ENCODE results near the gene RSL1D1.
"Not testable (repeated sequence)": the region's sequence is repeated elsewhere in the genome, so short reads cannot be mapped to it uniquely, and the experiment has no call there.

The RSL1D1 gene

DNA sequence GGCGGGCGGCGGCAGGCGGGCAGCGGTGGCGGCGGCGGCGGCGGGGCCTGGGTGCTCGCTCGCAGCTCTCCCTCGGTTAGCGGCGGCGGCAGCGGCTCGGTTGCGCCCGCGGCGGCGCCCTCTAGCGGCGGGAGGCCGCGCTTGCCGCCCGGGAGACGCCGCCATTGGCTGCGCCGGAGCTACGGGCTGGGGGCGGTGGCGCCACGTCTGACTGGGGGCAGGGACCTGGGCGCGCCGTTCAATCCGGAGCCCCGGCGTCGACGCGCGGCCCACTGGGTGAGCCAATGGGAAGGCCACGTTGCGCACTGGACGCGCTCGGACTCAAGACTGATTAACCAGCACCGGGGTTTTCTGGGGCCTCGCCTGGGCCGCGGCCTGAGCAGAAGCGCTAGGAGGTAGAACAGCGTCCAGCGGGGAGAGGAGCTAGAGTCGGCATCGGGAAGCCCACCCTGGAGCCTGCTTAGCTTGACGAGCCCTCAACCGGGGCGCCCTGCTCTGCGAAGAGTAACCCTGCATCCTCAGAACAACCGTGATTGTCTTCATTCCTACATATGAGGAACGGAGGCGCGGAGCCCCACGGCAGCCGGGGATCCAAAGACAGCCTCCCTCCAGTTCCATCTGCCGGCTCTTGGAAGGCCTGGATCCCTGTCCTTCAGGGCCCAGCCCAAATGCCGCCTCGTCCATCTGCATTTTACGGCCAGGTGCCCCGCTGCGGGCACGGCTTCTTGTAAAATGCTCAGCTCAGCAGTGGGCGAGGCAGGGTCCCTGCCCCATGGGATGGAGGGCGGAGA lies 54.0 kb downstream of the RSL1D1 start, which contains the start of gene ZC3H7A:
Gene ZC3H7A, minus strand, starts transcription at position 93 of the 791 bp plus-strand sequence. CDS start 14,904 bp downstream, outside the sequence.
- peak; percentile 98 for DNase-seq

DNA sequence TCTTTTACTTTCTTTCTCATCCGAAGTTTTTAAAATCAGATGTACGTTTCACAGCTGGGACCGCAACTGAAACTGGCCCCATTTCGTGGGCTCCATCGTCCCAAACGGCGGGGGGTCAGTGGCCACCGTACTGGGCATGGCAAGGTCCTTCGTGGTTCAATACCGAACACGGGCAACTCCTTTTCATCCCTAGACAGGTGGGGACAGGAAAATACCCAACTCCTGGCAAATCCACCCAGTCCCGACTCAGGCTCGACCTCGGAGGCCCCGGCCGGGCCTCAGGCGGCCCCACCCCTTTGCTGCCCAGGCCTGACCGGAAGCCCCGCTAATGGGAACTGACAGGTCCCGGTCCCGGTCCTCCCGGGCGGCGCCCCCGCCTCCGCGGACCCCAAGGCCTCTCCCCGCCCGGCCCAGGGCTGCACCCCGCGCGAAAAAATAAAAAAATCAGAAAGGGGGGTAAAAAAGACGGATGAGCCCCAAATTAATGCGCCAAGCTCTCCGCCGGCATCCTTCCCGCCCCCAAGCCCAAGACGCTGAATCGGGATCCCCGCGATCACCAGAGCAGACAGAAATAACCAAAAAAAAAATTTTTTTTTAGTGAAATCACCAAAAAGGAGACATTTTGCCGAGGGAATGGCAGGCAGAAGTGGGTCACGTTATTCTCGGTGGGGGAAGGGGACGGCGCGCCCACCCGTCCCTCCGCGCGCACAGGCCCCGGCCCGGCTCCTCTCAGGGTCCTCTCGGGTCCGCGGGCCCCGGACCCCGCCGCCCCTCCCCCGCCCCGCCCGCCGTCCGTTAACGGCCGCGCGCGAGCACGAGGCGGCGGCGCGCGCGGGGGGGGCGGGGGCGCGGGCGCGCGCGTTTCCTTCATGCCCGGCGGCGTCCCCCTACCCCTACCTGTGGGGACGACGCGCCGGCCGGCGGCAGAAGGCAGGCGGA lies 54.8 kb downstream of the RSL1D1 start:
- peak; percentile 41 for DNase-seq

GRCh38 chr16:11795887-11796226 lies 55.5 kb downstream of the RSL1D1 start:
- no peak for DNase-seq

DNA sequence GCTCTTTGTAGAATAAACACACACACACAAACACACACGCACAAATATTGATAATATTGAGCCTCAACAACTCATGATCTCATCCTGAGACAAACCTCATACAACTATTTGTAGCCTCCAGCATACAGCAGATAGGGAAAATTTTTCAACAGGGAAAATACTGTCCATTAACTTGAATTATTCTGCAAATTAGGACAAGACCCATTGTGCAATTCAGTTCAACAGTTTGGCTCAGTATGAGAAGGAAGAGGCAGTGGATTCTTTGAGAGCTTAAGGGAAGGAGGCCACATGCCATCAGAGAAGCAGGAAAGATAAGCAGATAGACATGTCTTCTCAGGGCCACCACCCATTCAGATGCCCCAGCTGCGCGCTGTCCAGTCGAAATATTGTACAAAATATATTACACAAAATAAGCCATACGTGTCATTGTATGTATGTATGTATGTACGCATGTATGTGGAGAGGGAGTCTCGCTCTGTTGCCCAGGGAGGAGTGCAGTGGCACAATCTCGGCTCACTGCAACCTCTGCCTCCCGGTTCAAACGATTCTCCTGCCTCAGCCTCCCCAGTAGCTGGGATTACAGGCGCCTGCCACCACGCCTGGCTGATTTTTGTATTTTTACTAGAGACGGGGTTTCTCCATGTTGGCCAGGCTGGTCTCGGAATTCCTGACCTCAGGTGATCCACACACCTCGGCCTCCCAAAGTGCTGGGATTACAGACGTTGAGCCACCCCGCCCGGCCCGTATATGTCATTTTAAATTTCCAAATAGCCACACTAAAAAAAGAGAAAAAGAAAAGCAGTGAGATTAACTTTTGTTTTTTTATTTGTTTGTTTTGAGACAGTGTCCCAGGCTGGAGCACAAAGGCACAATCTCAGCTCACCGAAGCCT lies 56.1 kb downstream of the RSL1D1 start:
- DNase-seq: peak; percentile 7

GRCh38 chr16:11794447-11794846 lies 56.9 kb downstream of the RSL1D1 start:
- no peak for DNase-seq

DNA sequence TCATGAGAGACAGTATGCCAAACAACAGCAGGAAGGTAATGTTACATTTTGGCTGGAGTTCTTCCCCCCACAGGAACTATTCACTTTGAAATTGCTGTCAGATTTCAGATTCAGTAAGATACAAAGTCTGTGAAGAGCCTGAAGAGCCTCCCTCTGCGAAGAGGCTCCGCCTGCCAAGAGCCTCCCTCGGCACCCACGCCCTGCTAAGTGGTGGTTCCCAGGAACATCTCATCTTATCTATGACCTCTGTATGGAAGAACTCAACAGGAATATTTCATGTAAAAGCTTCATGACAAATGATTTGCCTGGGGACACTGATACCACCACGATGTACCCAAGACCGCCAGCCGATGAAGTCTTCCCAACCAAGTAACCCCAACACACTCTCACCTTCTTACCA lies 57.5 kb downstream of the RSL1D1 start:
- peak; percentile 25 for DNase-seq

- peak; percentile 97 for DNase-seq
These were observed 58.7 kb downstream of the RSL1D1 start for GRCh38 chr16:11792410-11793241.

- DNase-seq: no peak
These were observed 60.1 kb downstream of the RSL1D1 start for GRCh38 chr16:11791144-11791828.

DNA sequence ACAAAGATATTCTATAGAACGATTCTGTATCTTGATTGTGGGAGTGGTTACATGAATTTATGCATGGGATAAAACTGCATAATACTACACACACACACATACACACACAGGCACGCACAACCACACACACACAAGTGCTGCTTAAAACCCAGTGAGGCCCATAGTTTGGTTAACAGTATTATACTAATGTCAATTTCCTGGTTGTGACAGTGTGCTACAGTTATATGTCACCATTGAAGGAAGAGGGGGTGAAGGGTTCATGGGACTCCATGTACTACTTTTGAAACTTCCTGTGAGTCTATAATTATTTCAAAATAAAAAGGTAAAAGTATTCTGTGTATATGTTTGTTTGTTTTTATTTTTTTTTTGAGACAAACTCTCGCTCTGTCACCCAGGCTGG lies 62.4 kb downstream of the RSL1D1 start:
- no peak for DNase-seq

- not testable (repeated sequence) for DNase-seq
These were observed 66.3 kb downstream of the RSL1D1 start for GRCh38 chr16:11784980-11785599.

DNA sequence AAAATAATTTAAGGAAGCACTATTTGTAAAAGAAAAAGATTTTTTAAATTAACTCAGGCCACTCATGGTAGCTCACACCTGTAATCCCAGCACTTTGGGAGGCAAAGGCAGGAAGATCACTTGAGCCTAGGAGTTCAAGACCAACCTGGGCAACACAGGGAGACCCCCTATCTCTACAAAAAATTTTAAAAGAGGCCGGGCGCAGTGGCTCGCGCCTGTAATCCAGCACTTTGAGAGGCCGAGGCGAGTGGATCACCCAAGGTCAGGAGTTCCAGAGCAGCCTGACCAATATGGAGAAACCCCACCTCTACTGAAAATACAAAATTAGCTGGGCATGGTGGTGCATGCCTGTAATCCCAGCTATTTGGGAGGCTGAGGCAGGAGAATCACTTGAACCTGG lies 67.0 kb downstream of the RSL1D1 start:
- DNase-seq: not testable (repeated sequence)

GRCh38 chr16:11784038-11784369 lies 67.3 kb downstream of the RSL1D1 start:
- no peak for DNase-seq

All from NCI-H82 (cell line).